ENCODE data around the gene DNAJC15. TPM values are rescaled to one million over a fixed set of nuclear protein-coding genes. Genes with fewer than 3 reads are reported as not detected.

Gene DNAJC15
- total RNA-seq, 1 experiment from 2014 or later = 72.2 TPM

GRCh38 chr13:43115141-43115540, 91.8 kb downstream of the DNAJC15 start:
- Histone ChIP-seq H3K36me3 (ENCODE audit: control insufficient read depth, insufficient read depth, low read length) (no peaks in the 10 kb centered on the region), H3K4me3 (ENCODE audit: low read depth, low read length) (no peak overlapping the region), H3K27me3 (replicated peaks; ENCODE audit: control insufficient read depth, insufficient read depth, low read length) (no peaks in the 10 kb centered on the region), H3K4me1 (peaks cover 32% of the 10 kb centered on the region), H3K9me3 (no peaks in the 10 kb centered on the region)
- Mint-ChIP-seq H3K9me3 (ENCODE audit: unreplicated experiment) (no peaks in the 10 kb centered on the region), H3K27me3 (ENCODE audit: insufficient read depth, unreplicated experiment) (no peaks in the 10 kb centered on the region), H3K27ac (ENCODE audit: unreplicated experiment) (no peak overlapping the region), H3K36me3 (ENCODE audit: insufficient read depth, unreplicated experiment) (peaks cover 32% of the 10 kb centered on the region), H3K4me3 (ENCODE audit: unreplicated experiment) (no peak overlapping the region), H3K4me1 (ENCODE audit: low read depth, unreplicated experiment) (peaks cover 43% of the 10 kb centered on the region)
- intact Hi-C loops (cut with micrococcal nuclease; ENCODE audit: unreplicated experiment) = no loop called here
- no peak for TF ChIP-seq CTCF (IDR thresholded peaks at IDR 0.05; ENCODE audit: insufficient read depth in 1 of 2, low read depth in 1 of 2, low read length in 1 of 2, severe bottlenecking in 1 of 2, unreplicated experiment in 1 of 2)
- no TSS peak for BruUV-seq (replicated peaks)
- ChIA-PET POLR2A (no interaction called here), CTCF (interaction anchor here (1.1 kb wide), 1 partner anchor 188 kb away, joined by 3 read pairs; no protein-coding TSS in a partner anchor)
- DNase-seq = no peak

- Histone ChIP-seq H3K36me3 (ENCODE audit: control insufficient read depth, insufficient read depth, low read length) (no peaks in the 10 kb centered on the region), H3K4me1 (peaks cover 24% of the 10 kb centered on the region), H3K27me3 (replicated peaks; ENCODE audit: control insufficient read depth, insufficient read depth, low read length) (no peaks in the 10 kb centered on the region), H3K4me3 (ENCODE audit: low read depth, low read length) (no peak overlapping the region), H3K9me3 (no peaks in the 10 kb centered on the region)
- CTCF ChIA-PET = interaction anchor here (0.6 to 1.1 kb wide), 3 partner anchors 16 to 673 kb away, joined by 3 to 4 read pairs (median 3); no protein-coding TSS in a partner anchor
- POLR2A ChIA-PET = no interaction called here
- BruUV-seq (replicated peaks) = no TSS peak
- TF ChIP-seq CTCF (IDR thresholded peaks at IDR 0.05; ENCODE audit: insufficient read depth in 1 of 2, low read depth in 1 of 2, low read length in 1 of 2, severe bottlenecking in 1 of 2, unreplicated experiment in 1 of 2) = no peak
- intact Hi-C loops (cut with micrococcal nuclease; ENCODE audit: unreplicated experiment) = no loop called here
- Mint-ChIP-seq H3K36me3 (ENCODE audit: insufficient read depth, unreplicated experiment) (peaks cover 22% of the 10 kb centered on the region), H3K4me1 (ENCODE audit: low read depth, unreplicated experiment) (peaks cover 33% of the 10 kb centered on the region), H3K27ac (ENCODE audit: unreplicated experiment) (no peak overlapping the region), H3K4me3 (ENCODE audit: unreplicated experiment) (peak overlapping the region; percentile 7), H3K9me3 (ENCODE audit: unreplicated experiment) (no peaks in the 10 kb centered on the region), H3K27me3 (ENCODE audit: insufficient read depth, unreplicated experiment) (no peaks in the 10 kb centered on the region)
- no peak for DNase-seq
Measured at GRCh38 chr13:43116242-43116641, 92.9 kb downstream of the DNAJC15 start.

GRCh38 chr13:43118521-43118920, 95.1 kb downstream of the DNAJC15 start:
- Histone ChIP-seq H3K9me3 (no peaks in the 10 kb centered on the region), H3K36me3 (ENCODE audit: control insufficient read depth, insufficient read depth, low read length) (no peaks in the 10 kb centered on the region), H3K4me3 (ENCODE audit: low read depth, low read length) (no peak overlapping the region), H3K27me3 (replicated peaks; ENCODE audit: control insufficient read depth, insufficient read depth, low read length) (no peaks in the 10 kb centered on the region), H3K4me1 (peaks cover 10% of the 10 kb centered on the region)
- intact Hi-C loops (cut with micrococcal nuclease; ENCODE audit: unreplicated experiment) = no loop called here
- no peaks in the 10 kb centered on the region for H3K9me3 Mint-ChIP-seq (ENCODE audit: unreplicated experiment)
- no peaks in the 10 kb centered on the region for H3K27me3 Mint-ChIP-seq (ENCODE audit: insufficient read depth, unreplicated experiment)
- H3K4me3 Mint-ChIP-seq (ENCODE audit: unreplicated experiment) = no peak overlapping the region
- ChIA-PET CTCF (no interaction called here), POLR2A (no interaction called here)
- H3K4me1 Mint-ChIP-seq (ENCODE audit: low read depth, unreplicated experiment) = peaks cover 17% of the 10 kb centered on the region
- H3K27ac Mint-ChIP-seq (ENCODE audit: unreplicated experiment) = peak overlapping the region; percentile 11
- peaks cover 12% of the 10 kb centered on the region for H3K36me3 Mint-ChIP-seq (ENCODE audit: insufficient read depth, unreplicated experiment)
- BruUV-seq (replicated peaks) = no TSS peak
- DNase-seq = no peak
- no peak for TF ChIP-seq CTCF (IDR thresholded peaks at IDR 0.05; ENCODE audit: insufficient read depth in 1 of 2, low read depth in 1 of 2, low read length in 1 of 2, severe bottlenecking in 1 of 2, unreplicated experiment in 1 of 2)

All from Caco-2 (cell line).